NCI-H524 treated with DMSO at 0.1 percent for 48 hours (cell line): Measurements from ENCODE around the gene DCLRE1B.

Source experiments
- DNase-seq: peaks from one replicate; lab custom pipeline; 2025; lab: John Stamatoyannopoulos, UW

Gene DCLRE1B

GRCh38 chr1:113928187-113928930, 23.2 kb downstream of the DCLRE1B start:
- DNase-seq, result no peak

- peak; percentile 62 for DNase-seq
Observed at GRCh38 chr1:113928941-113929749, 24.0 kb downstream of the DCLRE1B start, which contains the start of gene HIPK1. HIPK1 (plus strand) TSS chr1:113929324.

GRCh38 chr1:113929750-113930498, 24.8 kb downstream of the DCLRE1B start:
- no peak for DNase-seq

DNA sequence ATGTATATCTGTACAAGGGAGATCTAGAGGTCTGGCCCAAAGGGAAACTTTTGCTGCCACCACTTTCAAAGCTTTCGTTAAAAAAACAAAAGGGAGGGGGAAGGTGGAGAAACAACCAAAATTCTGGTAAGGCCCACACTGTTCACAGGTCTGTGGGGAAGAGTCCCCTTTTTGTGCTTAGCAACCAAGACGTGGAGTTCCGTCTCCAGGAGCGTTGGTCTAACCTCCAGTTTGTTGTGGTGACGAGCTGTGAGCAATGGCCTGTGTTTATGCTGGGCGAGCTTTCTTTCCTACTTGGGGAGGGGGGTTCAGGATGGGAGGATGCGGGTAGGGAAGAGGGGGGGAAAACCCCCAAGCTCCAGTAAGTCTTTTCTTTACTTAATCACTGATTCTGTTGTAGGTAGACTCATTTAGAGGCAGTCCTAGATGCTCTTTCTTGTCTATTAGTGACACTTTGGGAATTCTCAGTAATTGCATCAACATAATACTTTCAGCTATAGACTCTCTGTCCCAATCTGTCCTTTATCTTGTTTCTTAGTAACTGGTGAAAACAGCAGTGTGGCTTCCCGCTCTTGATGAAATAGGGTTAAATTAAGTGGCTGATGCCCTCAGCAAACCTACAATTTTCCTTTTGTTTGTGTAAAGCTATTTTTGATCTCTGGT, 25.5 kb downstream of the DCLRE1B start:
- DNase-seq, result no peak

GRCh38 chr1:113931451-113931851, 26.3 kb downstream of the DCLRE1B start:
- DNase-seq, result no peak

- no peak for DNase-seq
Observed at GRCh38 chr1:113934006-113934405, 28.9 kb downstream of the DCLRE1B start.

GRCh38 chr1:113934511-113935055, 29.5 kb downstream of the DCLRE1B start:
- DNase-seq, result no peak

DNA sequence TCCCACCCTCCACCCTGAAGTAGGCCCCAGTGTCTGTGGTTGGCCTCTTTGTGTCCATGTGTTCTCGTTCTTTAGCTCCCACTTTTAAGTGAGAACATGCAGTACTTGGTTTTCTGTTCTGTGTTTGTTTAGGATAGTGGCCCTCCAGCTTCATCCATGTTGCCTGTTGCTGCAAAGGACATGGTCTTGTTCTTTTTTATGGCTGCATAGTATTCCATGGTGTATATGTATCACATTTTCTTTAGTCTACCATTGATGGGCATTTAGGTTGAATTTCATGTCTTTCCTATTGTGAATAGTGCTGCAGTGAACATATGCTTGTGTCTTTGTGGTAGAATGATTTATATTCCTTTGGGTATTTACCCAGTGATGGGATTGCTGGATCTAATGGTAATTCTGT, 30.1 kb downstream of the DCLRE1B start:
- no peak for DNase-seq

DNA sequence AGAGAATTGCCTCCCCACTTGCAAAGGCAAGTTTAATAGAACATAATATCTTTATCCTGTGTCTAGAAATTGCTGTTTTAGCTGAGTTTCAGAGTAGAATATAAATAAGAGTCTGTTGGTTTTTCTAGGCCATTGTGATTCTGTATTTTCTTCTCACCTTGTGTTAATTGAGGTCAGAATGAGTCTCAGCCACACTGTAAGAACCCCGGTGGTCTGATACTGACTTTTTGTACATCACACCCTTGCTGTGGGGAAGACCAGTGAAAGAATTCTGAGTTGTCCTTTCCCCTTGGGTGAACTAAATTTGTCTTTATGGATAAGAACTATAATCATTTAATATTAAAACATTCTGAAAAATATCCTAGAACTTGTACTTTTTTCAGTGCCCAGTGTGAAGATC, 30.8 kb downstream of the DCLRE1B start:
- DNase-seq, result no peak

DNA sequence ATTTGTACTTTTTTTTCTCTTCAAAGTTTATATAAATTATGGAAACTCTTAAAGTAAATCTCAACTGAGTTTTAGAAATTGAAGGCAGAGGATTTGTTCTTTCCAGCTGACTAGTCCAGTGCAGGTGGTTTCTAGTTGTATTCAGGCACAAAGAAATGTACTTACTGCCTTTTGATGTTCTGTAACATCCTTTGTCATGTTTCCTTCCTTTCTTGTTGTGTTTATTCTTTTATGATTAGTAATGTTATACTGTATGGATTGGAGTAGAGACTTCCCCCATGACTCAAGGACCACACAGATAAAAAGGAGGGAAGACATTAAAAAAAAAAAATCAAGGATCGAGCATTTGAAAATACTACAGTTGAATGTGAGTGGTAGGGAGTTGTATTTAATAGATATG, 32.0 kb downstream of the DCLRE1B start:
- DNase-seq, result no peak

GRCh38 chr1:113938192-113938591, 33.1 kb downstream of the DCLRE1B start:
- DNase-seq, result no peak

GRCh38 chr1:113940365-113941244, 35.5 kb downstream of the DCLRE1B start:
- DNase-seq, result no peak

- DNase-seq, result no peak
Observed at GRCh38 chr1:113941245-113941559, 36.1 kb downstream of the DCLRE1B start.

DNA sequence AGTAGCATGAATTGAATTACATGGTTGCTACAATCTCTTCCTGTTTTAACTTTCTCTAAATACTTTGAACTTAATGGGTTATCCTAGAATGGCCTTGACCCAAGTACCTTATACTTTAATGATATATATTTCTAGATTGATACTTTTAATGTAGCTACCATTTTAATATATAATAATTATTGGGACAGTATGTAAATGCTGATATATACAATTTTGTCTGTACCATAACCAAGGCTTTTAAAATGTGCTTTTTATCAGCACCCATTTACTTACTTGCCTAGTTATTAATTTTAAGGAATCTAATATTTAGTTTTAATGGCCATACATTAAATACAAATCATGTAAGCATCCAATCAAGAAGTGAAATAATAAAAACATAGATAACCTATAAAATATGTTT, 37.4 kb downstream of the DCLRE1B start:
- DNase-seq, result no peak

DNA sequence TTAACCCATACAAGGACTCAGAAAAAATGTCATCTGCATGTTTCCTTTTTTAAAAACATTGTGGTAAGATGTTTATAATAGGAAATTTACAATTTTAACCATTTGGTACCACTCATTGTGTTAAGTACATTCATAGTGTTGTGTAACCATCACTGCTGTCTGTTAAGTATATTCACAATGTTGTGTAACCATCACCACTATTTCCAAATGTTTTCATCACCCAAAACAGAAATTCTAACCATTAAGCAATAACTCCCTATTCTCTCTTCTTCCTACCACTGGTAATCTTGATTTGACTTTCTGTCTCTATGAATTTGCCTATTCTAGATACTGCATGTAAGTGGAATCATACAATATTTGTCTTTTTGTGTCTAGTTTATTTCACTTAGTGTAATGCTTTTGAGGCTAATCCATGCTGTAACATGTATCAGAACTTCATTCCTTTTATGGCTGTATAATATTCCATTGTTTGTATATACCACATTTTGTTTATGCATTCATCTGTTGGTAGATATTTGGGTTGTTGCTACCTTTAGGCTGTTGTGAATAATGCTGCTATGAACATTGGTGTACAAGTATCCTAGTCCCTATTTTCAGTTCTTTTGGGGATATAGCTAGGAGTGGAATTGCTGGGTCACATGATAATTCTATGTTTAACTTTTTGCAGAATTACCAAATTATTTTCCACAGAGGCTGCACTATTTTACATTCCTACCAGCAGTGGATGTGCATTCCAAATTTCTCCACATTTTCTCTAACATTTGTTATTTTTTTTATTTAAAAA, 38.1 kb downstream of the DCLRE1B start:
- no peak for DNase-seq

- no peak for DNase-seq
Observed at GRCh38 chr1:113945329-113945728, 40.2 kb downstream of the DCLRE1B start.

GRCh38 chr1:113946112-113946511, 41.0 kb downstream of the DCLRE1B start:
- DNase-seq, result no peak

DNA sequence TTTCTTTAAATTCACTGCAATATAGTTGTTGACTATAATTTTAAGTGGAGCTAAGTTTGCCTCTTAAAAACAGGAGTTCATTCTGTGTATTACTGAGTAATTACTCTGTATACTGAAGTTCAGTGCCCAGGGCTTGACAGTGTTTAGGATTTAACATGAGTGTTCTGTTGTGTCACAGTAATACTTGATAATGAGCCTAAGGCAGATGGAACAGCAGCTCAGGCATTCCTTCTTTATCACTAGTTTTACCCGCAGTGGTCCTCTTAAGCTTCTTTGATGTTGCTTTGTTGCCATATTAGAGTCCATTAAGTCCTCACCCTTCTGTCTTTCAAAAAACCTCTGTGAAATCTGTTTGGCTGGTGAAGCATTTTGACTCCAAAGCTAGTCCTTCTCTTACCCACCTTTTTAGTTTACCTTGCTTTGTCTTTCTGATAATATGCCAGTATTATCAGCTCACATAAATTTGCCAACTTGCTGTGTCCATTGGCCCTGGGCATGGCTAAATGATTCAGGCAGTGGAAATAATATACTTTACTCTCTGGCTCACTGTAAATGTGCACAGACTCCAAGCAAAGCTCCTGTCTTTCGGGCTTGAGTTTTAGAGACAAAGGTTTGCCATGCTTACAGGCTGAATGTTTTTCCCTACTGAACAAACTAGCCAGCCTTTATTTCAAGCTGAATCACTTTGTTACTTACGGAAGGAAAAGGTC, 41.7 kb downstream of the DCLRE1B start:
- DNase-seq, result peak; percentile 91

GRCh38 chr1:113947388-113948107, 42.4 kb downstream of the DCLRE1B start:
- no peak for DNase-seq
